Measurements from ENCODE around the gene CFTR. TPM values are rescaled to one million over a fixed set of nuclear protein-coding genes. Genes with fewer than 3 reads are reported as not detected.

The CFTR gene
- total RNA-seq, 1 experiment from 2014 or later, result 0.72 TPM

DNA sequence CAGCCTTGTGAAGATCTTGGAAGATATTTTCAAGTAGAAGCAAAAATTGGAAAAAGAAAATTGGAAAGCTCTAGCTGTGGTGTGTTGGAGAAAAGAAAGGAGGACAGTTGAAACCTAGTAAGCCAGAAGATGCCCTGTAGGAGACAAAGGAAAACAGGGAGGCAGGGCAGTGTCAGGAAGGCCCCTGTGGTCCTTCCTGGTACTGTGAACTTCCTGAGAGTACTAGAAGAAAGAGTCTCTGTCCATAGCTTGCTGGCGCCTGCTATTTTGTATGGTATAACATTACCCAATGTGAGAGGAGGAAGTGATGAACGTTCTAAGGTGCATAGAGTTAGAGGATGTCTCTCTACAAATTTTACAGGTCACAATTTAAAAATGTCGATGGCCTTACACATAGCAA lies 210.3 kb downstream of the CFTR start (continued):
- TF ChIP-seq, protein P1, sequence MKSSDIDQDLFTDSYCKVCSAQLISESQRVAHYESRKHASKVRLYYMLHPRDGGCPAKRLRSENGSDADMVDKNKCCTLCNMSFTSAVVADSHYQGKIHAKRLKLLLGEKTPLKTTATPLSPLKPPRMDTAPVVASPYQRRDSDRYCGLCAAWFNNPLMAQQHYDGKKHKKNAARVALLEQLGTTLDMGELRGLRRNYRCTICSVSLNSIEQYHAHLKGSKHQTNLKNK (CRISPR knock-in tag; IDR thresholded peaks at IDR 0.05), result no peak

DNA sequence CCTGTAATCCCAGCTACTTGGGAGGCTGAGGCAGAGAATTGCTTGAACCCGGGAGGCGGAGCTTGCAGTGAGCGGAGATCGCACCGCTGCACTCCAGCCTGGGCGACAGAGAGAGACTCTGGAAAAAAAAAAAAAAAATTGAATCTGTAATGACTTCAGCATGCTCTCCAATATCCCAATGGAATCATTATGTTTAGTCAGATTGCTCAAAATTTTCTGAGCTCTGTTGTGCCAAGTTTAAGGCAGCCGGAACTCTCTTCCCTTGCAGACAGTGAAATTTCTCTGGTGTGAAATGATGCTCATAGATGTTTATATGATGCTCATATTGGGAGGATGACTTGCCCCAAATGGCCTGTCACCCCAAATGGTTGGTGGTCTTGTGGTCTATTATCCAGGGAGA lies 212.5 kb downstream of the CFTR start:
- Mint-ChIP-seq H3K4me3 (no peak overlapping the region), H3K9me3 (0 out of 2 replicates have a peak, but pooled peaks cover 10% of the 10 kb centered on the region), H3K27ac (no peak overlapping the region), H3K4me1 (no peaks in the 10 kb centered on the region), H3K27me3 (ENCODE audit: low read depth) (no peaks in the 10 kb centered on the region), H3K36me3 (no peaks in the 10 kb centered on the region)
- ATAC-seq (no peak), DNase-seq (ENCODE audit: low spot score) (no peak)
- CTCF ChIA-PET, result interaction anchor here (0.7 kb wide), 1 partner anchor 23 kb away, joined by 3 read pairs; no protein-coding TSS in a partner anchor
- no peak for TF ChIP-seq CREB1 (CRISPR knock-in tag; IDR thresholded peaks at IDR 0.05)
- POLR2A ChIA-PET, result no interaction called here

DNA sequence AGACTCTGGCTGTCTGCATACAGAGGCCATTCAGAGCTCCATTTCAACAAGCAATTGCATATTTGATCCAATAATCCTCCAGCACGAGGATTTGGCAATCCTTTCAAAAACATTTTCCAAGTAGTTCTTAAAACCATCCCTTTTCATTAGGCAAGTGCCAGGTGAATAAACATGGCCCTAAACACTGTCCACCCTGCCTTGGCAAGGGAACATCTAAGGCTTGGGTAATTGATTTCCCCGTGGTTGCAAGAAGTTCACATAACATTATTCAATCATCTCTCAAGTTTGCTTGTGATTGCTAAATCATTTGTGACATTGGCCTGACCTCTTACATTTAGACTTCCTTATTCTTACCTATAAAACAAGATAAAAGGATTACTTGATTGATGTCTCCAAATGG lies 218.2 kb downstream of the CFTR start:
- peaks cover 2% of the 10 kb centered on the region; the same call in 1 of the 2 replicates for H3K4me1 Mint-ChIP-seq
- no peaks in the 10 kb centered on the region for H3K27me3 Mint-ChIP-seq (ENCODE audit: low read depth)
- H3K4me3 Mint-ChIP-seq, result no peak overlapping the region
- TF ChIP-seq, protein P2, sequence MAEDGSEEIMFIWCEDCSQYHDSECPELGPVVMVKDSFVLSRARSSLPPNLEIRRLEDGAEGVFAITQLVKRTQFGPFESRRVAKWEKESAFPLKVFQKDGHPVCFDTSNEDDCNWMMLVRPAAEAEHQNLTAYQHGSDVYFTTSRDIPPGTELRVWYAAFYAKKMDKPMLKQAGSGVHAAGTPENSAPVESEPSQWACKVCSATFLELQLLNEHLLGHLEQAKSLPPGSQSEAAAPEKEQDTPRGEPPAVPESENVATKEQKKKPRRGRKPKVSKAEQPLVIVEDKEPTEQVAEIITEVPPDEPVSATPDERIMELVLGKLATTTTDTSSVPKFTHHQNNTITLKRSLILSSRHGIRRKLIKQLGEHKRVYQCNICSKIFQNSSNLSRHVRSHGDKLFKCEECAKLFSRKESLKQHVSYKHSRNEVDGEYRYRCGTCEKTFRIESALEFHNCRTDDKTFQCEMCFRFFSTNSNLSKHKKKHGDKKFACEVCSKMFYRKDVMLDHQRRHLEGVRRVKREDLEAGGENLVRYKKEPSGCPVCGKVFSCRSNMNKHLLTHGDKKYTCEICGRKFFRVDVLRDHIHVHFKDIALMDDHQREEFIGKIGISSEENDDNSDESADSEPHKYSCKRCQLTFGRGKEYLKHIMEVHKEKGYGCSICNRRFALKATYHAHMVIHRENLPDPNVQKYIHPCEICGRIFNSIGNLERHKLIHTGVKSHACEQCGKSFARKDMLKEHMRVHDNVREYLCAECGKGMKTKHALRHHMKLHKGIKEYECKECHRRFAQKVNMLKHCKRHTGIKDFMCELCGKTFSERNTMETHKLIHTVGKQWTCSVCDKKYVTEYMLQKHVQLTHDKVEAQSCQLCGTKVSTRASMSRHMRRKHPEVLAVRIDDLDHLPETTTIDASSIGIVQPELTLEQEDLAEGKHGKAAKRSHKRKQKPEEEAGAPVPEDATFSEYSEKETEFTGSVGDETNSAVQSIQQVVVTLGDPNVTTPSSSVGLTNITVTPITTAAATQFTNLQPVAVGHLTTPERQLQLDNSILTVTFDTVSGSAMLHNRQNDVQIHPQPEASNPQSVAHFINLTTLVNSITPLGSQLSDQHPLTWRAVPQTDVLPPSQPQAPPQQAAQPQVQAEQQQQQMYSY (CRISPR knock-in tag; IDR thresholded peaks at IDR 0.05), result no peak
- TF ChIP-seq, protein P3, sequence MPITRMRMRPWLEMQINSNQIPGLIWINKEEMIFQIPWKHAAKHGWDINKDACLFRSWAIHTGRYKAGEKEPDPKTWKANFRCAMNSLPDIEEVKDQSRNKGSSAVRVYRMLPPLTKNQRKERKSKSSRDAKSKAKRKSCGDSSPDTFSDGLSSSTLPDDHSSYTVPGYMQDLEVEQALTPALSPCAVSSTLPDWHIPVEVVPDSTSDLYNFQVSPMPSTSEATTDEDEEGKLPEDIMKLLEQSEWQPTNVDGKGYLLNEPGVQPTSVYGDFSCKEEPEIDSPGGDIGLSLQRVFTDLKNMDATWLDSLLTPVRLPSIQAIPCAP (CRISPR knock-in tag; IDR thresholded peaks at IDR 0.05), result no peak
- no peak for TF ChIP-seq MYBL2 (CRISPR knock-in tag; IDR thresholded peaks at IDR 0.05)
- TF ChIP-seq, protein P4, sequence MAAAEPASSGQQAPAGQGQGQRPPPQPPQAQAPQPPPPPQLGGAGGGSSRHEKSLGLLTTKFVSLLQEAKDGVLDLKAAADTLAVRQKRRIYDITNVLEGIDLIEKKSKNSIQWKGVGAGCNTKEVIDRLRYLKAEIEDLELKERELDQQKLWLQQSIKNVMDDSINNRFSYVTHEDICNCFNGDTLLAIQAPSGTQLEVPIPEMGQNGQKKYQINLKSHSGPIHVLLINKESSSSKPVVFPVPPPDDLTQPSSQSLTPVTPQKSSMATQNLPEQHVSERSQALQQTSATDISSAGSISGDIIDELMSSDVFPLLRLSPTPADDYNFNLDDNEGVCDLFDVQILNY (CRISPR knock-in tag; IDR thresholded peaks at IDR 0.05), result no peak
- no peak for TF ChIP-seq ESRRA (CRISPR knock-in tag; IDR thresholded peaks at IDR 0.05; ENCODE audit: borderline replicate concordance)
- TF ChIP-seq TEAD4 (CRISPR knock-in tag; IDR thresholded peaks at IDR 0.05), result no peak
- TF ChIP-seq OVOL2 (CRISPR knock-in tag; IDR thresholded peaks at IDR 0.05; ENCODE audit: borderline replicate concordance), result no peak
- TF ChIP-seq, protein P5, sequence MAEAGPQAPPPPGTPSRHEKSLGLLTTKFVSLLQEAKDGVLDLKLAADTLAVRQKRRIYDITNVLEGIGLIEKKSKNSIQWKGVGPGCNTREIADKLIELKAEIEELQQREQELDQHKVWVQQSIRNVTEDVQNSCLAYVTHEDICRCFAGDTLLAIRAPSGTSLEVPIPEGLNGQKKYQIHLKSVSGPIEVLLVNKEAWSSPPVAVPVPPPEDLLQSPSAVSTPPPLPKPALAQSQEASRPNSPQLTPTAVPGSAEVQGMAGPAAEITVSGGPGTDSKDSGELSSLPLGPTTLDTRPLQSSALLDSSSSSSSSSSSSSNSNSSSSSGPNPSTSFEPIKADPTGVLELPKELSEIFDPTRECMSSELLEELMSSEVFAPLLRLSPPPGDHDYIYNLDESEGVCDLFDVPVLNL (CRISPR knock-in tag; IDR thresholded peaks at IDR 0.05; ENCODE audit: borderline replicate concordance, low read depth), result no peak
- TF ChIP-seq ELF4 (CRISPR knock-in tag; IDR thresholded peaks at IDR 0.05; ENCODE audit: low read depth), result no peak
- no peak for TF ChIP-seq IRF2 (CRISPR knock-in tag; IDR thresholded peaks at IDR 0.05; ENCODE audit: borderline replicate concordance, low read depth)
- TF ChIP-seq, protein P6, sequence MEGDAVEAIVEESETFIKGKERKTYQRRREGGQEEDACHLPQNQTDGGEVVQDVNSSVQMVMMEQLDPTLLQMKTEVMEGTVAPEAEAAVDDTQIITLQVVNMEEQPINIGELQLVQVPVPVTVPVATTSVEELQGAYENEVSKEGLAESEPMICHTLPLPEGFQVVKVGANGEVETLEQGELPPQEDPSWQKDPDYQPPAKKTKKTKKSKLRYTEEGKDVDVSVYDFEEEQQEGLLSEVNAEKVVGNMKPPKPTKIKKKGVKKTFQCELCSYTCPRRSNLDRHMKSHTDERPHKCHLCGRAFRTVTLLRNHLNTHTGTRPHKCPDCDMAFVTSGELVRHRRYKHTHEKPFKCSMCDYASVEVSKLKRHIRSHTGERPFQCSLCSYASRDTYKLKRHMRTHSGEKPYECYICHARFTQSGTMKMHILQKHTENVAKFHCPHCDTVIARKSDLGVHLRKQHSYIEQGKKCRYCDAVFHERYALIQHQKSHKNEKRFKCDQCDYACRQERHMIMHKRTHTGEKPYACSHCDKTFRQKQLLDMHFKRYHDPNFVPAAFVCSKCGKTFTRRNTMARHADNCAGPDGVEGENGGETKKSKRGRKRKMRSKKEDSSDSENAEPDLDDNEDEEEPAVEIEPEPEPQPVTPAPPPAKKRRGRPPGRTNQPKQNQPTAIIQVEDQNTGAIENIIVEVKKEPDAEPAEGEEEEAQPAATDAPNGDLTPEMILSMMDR (IDR thresholded peaks at IDR 0.05), result no peak
- no peak for TF ChIP-seq ZNF671 (CRISPR knock-in tag; IDR thresholded peaks at IDR 0.05)
- TF ChIP-seq, protein P7, sequence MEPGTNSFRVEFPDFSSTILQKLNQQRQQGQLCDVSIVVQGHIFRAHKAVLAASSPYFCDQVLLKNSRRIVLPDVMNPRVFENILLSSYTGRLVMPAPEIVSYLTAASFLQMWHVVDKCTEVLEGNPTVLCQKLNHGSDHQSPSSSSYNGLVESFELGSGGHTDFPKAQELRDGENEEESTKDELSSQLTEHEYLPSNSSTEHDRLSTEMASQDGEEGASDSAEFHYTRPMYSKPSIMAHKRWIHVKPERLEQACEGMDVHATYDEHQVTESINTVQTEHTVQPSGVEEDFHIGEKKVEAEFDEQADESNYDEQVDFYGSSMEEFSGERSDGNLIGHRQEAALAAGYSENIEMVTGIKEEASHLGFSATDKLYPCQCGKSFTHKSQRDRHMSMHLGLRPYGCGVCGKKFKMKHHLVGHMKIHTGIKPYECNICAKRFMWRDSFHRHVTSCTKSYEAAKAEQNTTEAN (CRISPR knock-in tag; IDR thresholded peaks at IDR 0.05), result no peak
- TF ChIP-seq, protein P8, sequence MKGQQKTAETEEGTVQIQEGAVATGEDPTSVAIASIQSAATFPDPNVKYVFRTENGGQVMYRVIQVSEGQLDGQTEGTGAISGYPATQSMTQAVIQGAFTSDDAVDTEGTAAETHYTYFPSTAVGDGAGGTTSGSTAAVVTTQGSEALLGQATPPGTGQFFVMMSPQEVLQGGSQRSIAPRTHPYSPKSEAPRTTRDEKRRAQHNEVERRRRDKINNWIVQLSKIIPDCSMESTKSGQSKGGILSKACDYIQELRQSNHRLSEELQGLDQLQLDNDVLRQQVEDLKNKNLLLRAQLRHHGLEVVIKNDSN (CRISPR knock-in tag; IDR thresholded peaks at IDR 0.05), result no peak
- TF ChIP-seq, protein P9, sequence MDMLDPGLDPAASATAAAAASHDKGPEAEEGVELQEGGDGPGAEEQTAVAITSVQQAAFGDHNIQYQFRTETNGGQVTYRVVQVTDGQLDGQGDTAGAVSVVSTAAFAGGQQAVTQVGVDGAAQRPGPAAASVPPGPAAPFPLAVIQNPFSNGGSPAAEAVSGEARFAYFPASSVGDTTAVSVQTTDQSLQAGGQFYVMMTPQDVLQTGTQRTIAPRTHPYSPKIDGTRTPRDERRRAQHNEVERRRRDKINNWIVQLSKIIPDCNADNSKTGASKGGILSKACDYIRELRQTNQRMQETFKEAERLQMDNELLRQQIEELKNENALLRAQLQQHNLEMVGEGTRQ (CRISPR knock-in tag; IDR thresholded peaks at IDR 0.05), result no peak
- no peak overlapping the region for H3K27ac Mint-ChIP-seq
- ChIA-PET CTCF (no interaction called here), POLR2A (no interaction called here)
- DNase-seq (ENCODE audit: low spot score), result no peak
- H3K9me3 Mint-ChIP-seq, result 0 out of 2 replicates have a peak, but pooled peaks cover 10% of the 10 kb centered on the region
- no peaks in the 10 kb centered on the region for H3K36me3 Mint-ChIP-seq
- ATAC-seq, result no peak
